H1 (cell line): ENCODE results near the gene PRRT1. TPM values are rescaled to one million over a fixed set of nuclear protein-coding genes. Genes with fewer than 3 reads are reported as not detected.
"Not testable (repeated sequence)": the region's sequence is repeated elsewhere in the genome, so short reads cannot be mapped to it uniquely, and the experiment has no call there.

Experiments used
- CTCF ChIA-PET: fragments of 300-600 bp; sonication (Branson Sonifier 250); formaldehyde crosslinking; loops from one replicate; lab custom pipeline; 2021; ENCODE audit not compliant: partially characterized antibody; lab: Charles Lee
- POLR2A ChIA-PET: fragments of 300-600 bp; sonication (Branson Sonifier 250); formaldehyde crosslinking; loops from one replicate; lab custom pipeline; 2021; ENCODE audit warnings: inconsistent platforms; ENCODE audit not compliant: partially characterized antibody; lab: Charles Lee
- DNase-seq, 2 experiments: peaks; one replicate each; pipeline versions ENCODE4 v3.0.0 to v3.0.0-alpha.2; 2010 to 2022; ENCODE audit warnings: low spot score in 2 of 2, low read depth in 1 of 2, mixed read lengths in 1 of 2
- FAIRE-seq: peaks from 2 replicates; lab custom pipeline; 2011; peaks lifted over from hg19 to GRCh38; lab: Jason Lieb, UNC
- H2AFZ ChIP-seq: 2 replicates; pipeline ENCODE4 v1.8.1; 2012; ENCODE audit warnings: low read length, inconsistent platforms
- H2AK5ac ChIP-seq: 2 replicates; pipeline ENCODE4 v1.6.1; 2013; ENCODE audit warnings: low read depth, low read length
- H2BK120ac ChIP-seq: replicated peaks from 2 replicates; pipeline ENCODE3; 2013; ENCODE audit warnings: low read depth, low read length, inconsistent platforms
- H2BK12ac ChIP-seq: 2 replicates; pipeline ENCODE4 v1.6.1; 2013; ENCODE audit warnings: low read depth, low read length
- H2BK15ac ChIP-seq: 2 replicates; pipeline ENCODE4 v1.6.1; 2013; ENCODE audit warnings: low read length
- H2BK20ac ChIP-seq: 2 replicates; pipeline ENCODE4 v1.6.1; 2013; ENCODE audit warnings: low read length
- H2BK5ac ChIP-seq: 2 replicates; pipeline ENCODE4 v1.6.1; 2013; ENCODE audit warnings: low read depth, low read length
- H3K14ac ChIP-seq: 2 replicates; pipeline ENCODE4 v1.6.1; 2013; ENCODE audit warnings: inconsistent platforms; ENCODE audit not compliant: insufficient read length
- H3K18ac ChIP-seq: 2 replicates; pipeline ENCODE4 v1.6.1; 2013; ENCODE audit warnings: low read length; ENCODE audit errors: extremely low read depth
- H3K23ac ChIP-seq: 2 replicates; pipeline ENCODE4 v1.6.1; 2013; ENCODE audit warnings: inconsistent platforms; ENCODE audit not compliant: insufficient read length
- H3K23me2 ChIP-seq: 2 replicates; pipeline ENCODE4 v1.6.1; 2013; ENCODE audit warnings: low read depth, low read length
- H3K27ac ChIP-seq: 2 replicates; pipeline ENCODE4 v1.6.1; 2011; ENCODE audit warnings: low read depth, low read length, inconsistent platforms
- H3K27me3 ChIP-seq, 4 experiments: replicated peaks in 1 of 4; 1 replicate in 1 of 4; 2 replicates in 3 of 4; pipeline versions ENCODE4 v1.6.1 to v1.8.1; 2011 to 2013; ENCODE audit warnings: low read length in 3 of 4, mild to moderate bottlenecking in 3 of 4, inconsistent platforms in 2 of 4, mixed read lengths in 2 of 4, moderate library complexity in 1 of 4; ENCODE audit not compliant: control insufficient read depth in 3 of 4, insufficient read depth in 3 of 4; ENCODE audit errors: extremely low read depth in 1 of 4
- H3K36me3 ChIP-seq, 4 experiments: 2 replicates each; pipeline versions ENCODE4 v1.6.1 to v1.8.1; 2011 to 2013; ENCODE audit warnings: mild to moderate bottlenecking in 4 of 4, low read length in 3 of 4, moderate library complexity in 2 of 4, control low read depth in 1 of 4, inconsistent platforms in 1 of 4; ENCODE audit not compliant: insufficient read depth in 4 of 4, control insufficient read depth in 2 of 4
- H3K4ac ChIP-seq: replicated peaks from 2 replicates; pipeline ENCODE3; 2013; ENCODE audit warnings: low read length, low read depth, mixed read lengths, inconsistent platforms; ENCODE audit not compliant: insufficient read length
- H3K4me1 ChIP-seq, 4 experiments: replicated peaks in 1 of 4; 1 replicate in 1 of 4; 2 replicates in 3 of 4; pipeline versions ENCODE4 v1.6.1 to v1.8.1; 2011 to 2013; ENCODE audit warnings: low read length in 3 of 4, inconsistent platforms in 2 of 4, mixed read lengths in 1 of 4; ENCODE audit not compliant: insufficient read depth in 4 of 4, control insufficient read depth in 3 of 4
- H3K4me2 ChIP-seq, 2 experiments: 2 replicates each; pipeline versions ENCODE4 v1.6.1 to v1.8.1; 2011 to 2013; ENCODE audit warnings: low read depth in 2 of 2, low read length in 2 of 2, control low read depth in 1 of 2, inconsistent platforms in 1 of 2, mild to moderate bottlenecking in 1 of 2; ENCODE audit not compliant: insufficient read depth in 1 of 2
- H3K4me3 ChIP-seq, 4 experiments: fragments of 200-600, 300-600 bp in 1 of 4; sonication (generic), shearing (Covaris generic), sonication (Bioruptor Twin) in 1 of 4; 2 replicates each; pipeline versions ENCODE4 v1.5.1 to v1.8.1; 2011 to 2016; ENCODE audit warnings: low read length in 4 of 4, low read depth in 3 of 4, control low read depth in 2 of 4, inconsistent platforms in 2 of 4, mild to moderate bottlenecking in 2 of 4, mixed read lengths in 1 of 4, moderate library complexity in 1 of 4; ENCODE audit not compliant: insufficient read depth in 2 of 4; ENCODE audit errors: extremely low read depth in 1 of 4
- H3K56ac ChIP-seq: replicated peaks from 2 replicates; pipeline ENCODE3; 2013; ENCODE audit warnings: low read depth, mild to moderate bottlenecking, mixed read lengths, low read length, inconsistent platforms; ENCODE audit not compliant: insufficient read length
- H3K79me1 ChIP-seq: 2 replicates; pipeline ENCODE4 v1.6.1; 2013; ENCODE audit warnings: low read depth, low read length, control low read depth
- H3K79me2 ChIP-seq, 2 experiments: 2 replicates each; pipeline versions ENCODE4 v1.6.1 to v1.8.1; 2012 to 2013; ENCODE audit warnings: low read length in 2 of 2, mild to moderate bottlenecking in 2 of 2, inconsistent platforms in 1 of 2; ENCODE audit not compliant: insufficient read depth in 2 of 2, control insufficient read depth in 1 of 2
- H3K9ac ChIP-seq, 4 experiments: replicated peaks in 1 of 4; 1 replicate in 1 of 4; 2 replicates in 3 of 4; pipeline versions ENCODE4 v1.6.1 to v1.8.1; 2011 to 2013; ENCODE audit warnings: low read depth in 3 of 4, low read length in 3 of 4, control low read depth in 2 of 4, mild to moderate bottlenecking in 2 of 4, moderate library complexity in 2 of 4, inconsistent platforms in 1 of 4; ENCODE audit errors: extremely low read depth in 1 of 4
- H3K9me3 ChIP-seq, 2 experiments: 2 replicates each; pipeline versions ENCODE4 v1.6.1 to v1.8.1; 2012 to 2013; ENCODE audit warnings: mild to moderate bottlenecking in 2 of 2, moderate library complexity in 2 of 2, control low read depth in 1 of 2, inconsistent platforms in 1 of 2, low read depth in 1 of 2, low read length in 1 of 2, mixed read lengths in 1 of 2; ENCODE audit not compliant: insufficient read depth in 2 of 2
- H4K20me1 ChIP-seq, 2 experiments: replicated peaks in 1 of 2; 2 replicates each; pipeline versions ENCODE3 to v1.8.1; 2011 to 2013; ENCODE audit warnings: inconsistent platforms in 2 of 2, low read length in 2 of 2, mild to moderate bottlenecking in 1 of 2; ENCODE audit not compliant: insufficient read depth in 2 of 2, control insufficient read depth in 1 of 2
- H4K5ac ChIP-seq: 2 replicates; pipeline ENCODE4 v1.6.1; 2013; ENCODE audit warnings: low read length, low read depth, mixed read lengths, inconsistent platforms; ENCODE audit not compliant: insufficient read length
- H4K8ac ChIP-seq: 2 replicates; pipeline ENCODE4 v1.8.0; 2013; ENCODE audit warnings: mild to moderate bottlenecking, moderate library complexity, low read length, inconsistent platforms; ENCODE audit not compliant: insufficient read depth; ENCODE audit errors: extremely low read depth
- H4K91ac ChIP-seq: replicated peaks from 2 replicates; pipeline ENCODE3; 2013; ENCODE audit warnings: low read length, mixed read lengths, inconsistent platforms; ENCODE audit not compliant: insufficient read length
- WGBS, 2 experiments: shearing (Covaris generic) in 1 of 2; methylation state at CpG; one replicate each; pipeline versions ENCODE4 v1.1.6 to v1.1.7; 2013 to 2015; ENCODE audit warnings: low lambda C conversion rate in 2 of 2, mixed read lengths in 2 of 2, inconsistent platforms in 1 of 2, low coverage in 1 of 2, missing lambda C conversion rate in 1 of 2; ENCODE audit not compliant: insufficient replicate concordance in 2 of 2, insufficient coverage in 1 of 2, insufficient read length in 1 of 2; ENCODE audit errors: extremely low coverage in 1 of 2, missing lambda C conversion rate in 1 of 2; 5-methylcytosine and 5-hydroxymethylcytosine counted together
- polyA plus RNA-seq, 7 experiments: library from polyadenylated mRNA; depleted of rRNA in 3 of 7; stranded (reverse) in 5 of 7; unstranded in 2 of 7; fragments of >200 nt in 5 of 7; fragments of 200-250 nt in 2 of 7; gene quantifications; 1 replicate in 5 of 7; 2 replicates in 1 of 7; 4 replicates in 1 of 7; pipeline versions ENCODE4 v1.2.1 to v1.2.3, GENCODE V29; 2011 to 2013; ENCODE audit warnings: missing spikeins in 2 of 7, mixed read lengths in 2 of 7
- total RNA-seq: library from RNA; stranded (reverse); fragmentation: NEBNext Ultra II Directional; extraction: Animal tissue kit (Norgen Biotek cat#: 25700); gene quantifications from 2 replicates; pipeline ENCODE4 v1.2.1, GENCODE V29; 2021

Gene PRRT1
- total and polyA plus RNA-seq, 2 of the 8 experiments (the other 6 are each of a cell fraction or from before 2014, with no cell fraction given): 0.71 to 2.8 TPM

DNA sequence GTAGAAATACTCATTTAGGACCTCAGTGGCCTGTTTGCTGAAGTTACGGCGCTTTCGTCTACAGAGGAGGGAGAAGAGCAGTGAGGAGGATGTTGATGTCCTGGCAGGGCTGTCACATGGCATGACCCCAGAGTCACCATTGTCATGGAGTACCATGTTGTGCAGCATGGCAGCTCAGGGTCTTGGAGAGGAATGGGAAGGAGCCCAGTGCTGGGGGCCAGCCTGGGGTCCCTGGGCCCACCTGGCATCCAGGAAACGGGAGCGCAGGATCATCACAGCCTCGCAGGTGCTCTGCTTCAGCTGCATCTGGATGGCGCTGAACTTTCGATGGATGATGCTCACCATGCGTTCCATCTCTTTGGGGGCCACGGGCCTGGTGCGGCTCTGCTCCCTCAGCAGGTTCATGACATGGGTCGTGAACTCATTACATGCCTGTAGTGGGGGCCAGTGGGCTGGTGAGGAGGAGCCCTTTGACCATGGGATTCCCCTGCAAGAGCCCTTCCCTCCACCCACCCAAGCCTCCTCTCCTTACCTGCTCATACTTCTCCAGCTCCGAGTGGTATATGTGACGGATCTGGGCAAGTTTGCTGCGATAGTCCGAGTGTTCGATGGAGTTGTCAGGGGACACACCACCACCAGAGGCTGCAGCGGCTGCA, 36.1 kb upstream of the PRRT1 start:
- H4K20me1 ChIP-seq, H3K9ac ChIP-seq, H3K4ac ChIP-seq, H3K27ac ChIP-seq, H2BK5ac ChIP-seq, H4K91ac ChIP-seq, H3K27me3 ChIP-seq, H4K8ac ChIP-seq, H2AK5ac ChIP-seq, H2BK120ac ChIP-seq, H3K18ac ChIP-seq, DNase-seq, H2BK15ac ChIP-seq, H3K9me3 ChIP-seq, H2AFZ ChIP-seq, H3K79me1 ChIP-seq, H2BK12ac ChIP-seq, H2BK20ac ChIP-seq, H3K56ac ChIP-seq, FAIRE-seq, H3K23me2 ChIP-seq, H4K5ac ChIP-seq, H3K23ac ChIP-seq, H3K14ac ChIP-seq: not testable (repeated sequence)
- CTCF ChIA-PET: interaction anchor here (1.1 to 3.2 kb wide), 6 partner anchors 11 to 70 kb away, joined by 4 to 13 read pairs (median 6); partner anchors contain the start of genes AGPAT1 and PRRT1
- peak overlapping the region in 1 of 2 experiments; percentile 90; a peak in 2 of 4 replicates for H3K4me2 ChIP-seq
- 0 out of 8 replicates have a peak overlapping the region, but pooled peaks of 1 of the 4 experiments have one; percentile 30 for H3K4me3 ChIP-seq
- H3K79me2 ChIP-seq: peaks cover 0 to 13% of the 10 kb centered on the region in 2 experiments; a peak in 2 of 4 replicates
- POLR2A ChIA-PET: interaction anchor here (1.2 to 13.3 kb wide), 6 partner anchors 8 to 58 kb away, joined by 3 to 194 read pairs (median 4); partner anchors contain the start of genes AGPAT1, FKBPL, PRRT1 and RNF5
- 91% methylated on average over 13 of the region's 18 CpGs; no CpG with 5 or more reads in 1 of the 2 experiments for WGBS, 2 experiments
- H3K36me3 ChIP-seq: peaks cover 4 to 21% (median 19%) of the 10 kb centered on the region in 4 experiments; a peak in 7 of 8 replicates
- peaks cover 0 to 26% (median 16%) of the 10 kb centered on the region in 4 experiments; a peak in 6 of 7 replicates for H3K4me1 ChIP-seq
